Measurements from ENCODE around the gene SBNO1.

The SBNO1 gene

GRCh38 chr12:123283461-123283860 is 81.2 kb downstream of the SBNO1 start:
- Histone ChIP-seq H3K18ac (ENCODE audit: low read length) (no peak overlapping the region), H3K23ac (ENCODE audit: low read length) (no peak overlapping the region), H3K27me3 (ENCODE audit: insufficient read depth, low read length) (no peaks in the 10 kb centered on the region), H3K4me3 (ENCODE audit: low read depth, low read length) (no peak overlapping the region), H3K27ac (ENCODE audit: low read depth, low read length) (no peak overlapping the region), H4K8ac (ENCODE audit: low read depth, low read length) (no peak overlapping the region), H2BK12ac (ENCODE audit: low read length) (no peak overlapping the region), H3K4me1 (ENCODE audit: control insufficient read depth in 1 of 2, insufficient read depth in 2 of 2, low read length in 2 of 2) (no peaks in the 10 kb centered on the region), H3K9ac (ENCODE audit: low read length) (no peak overlapping the region), H2AK5ac (ENCODE audit: low read length) (no peak overlapping the region), H3K79me1 (ENCODE audit: low read length) (no peaks in the 10 kb centered on the region), H2BK5ac (ENCODE audit: low read depth, low read length, poor library complexity) (no peak overlapping the region), H3K9me3 (ENCODE audit: insufficient read depth, low read depth, low read length) (no peaks in the 10 kb centered on the region), H2AFZ (ENCODE audit: insufficient read depth, low read length, poor library complexity) (no peak overlapping the region), H3K14ac (ENCODE audit: low read length) (no peak overlapping the region), H3K36me3 (ENCODE audit: control insufficient read depth in 1 of 2, insufficient read depth in 2 of 2, low read length in 2 of 2) (no peaks in the 10 kb centered on the region), H2BK120ac (ENCODE audit: insufficient read depth, low read length, poor library complexity) (no peak overlapping the region), H3K79me2 (ENCODE audit: control insufficient read depth, insufficient read depth, low read length, poor library complexity) (no peaks in the 10 kb centered on the region), H3K4me2 (ENCODE audit: low read length) (no peak overlapping the region), H4K12ac (ENCODE audit: low read depth, low read length) (no peak overlapping the region), H3K4ac (ENCODE audit: low read depth, low read length) (no peak overlapping the region), H4K91ac (ENCODE audit: low read depth, low read length) (no peak overlapping the region)
- DNase-seq: no peak
- WGBS (ENCODE audit: extremely low coverage, insufficient coverage, insufficient read length): no CpG with 5 or more reads among the region's 8 CpGs

- no peak for DNase-seq
- H3K4me1 ChIP-seq (ENCODE audit: control insufficient read depth in 1 of 2, insufficient read depth in 2 of 2, low read length in 2 of 2): no peaks in the 10 kb centered on the region
- no peaks in the 10 kb centered on the region for H3K36me3 ChIP-seq (ENCODE audit: control insufficient read depth in 1 of 2, insufficient read depth in 2 of 2, low read length in 2 of 2)
- H3K79me1 ChIP-seq (ENCODE audit: low read length): no peaks in the 10 kb centered on the region
- no peak overlapping the region for H3K23ac ChIP-seq (ENCODE audit: low read length)
- H3K9me3 ChIP-seq (ENCODE audit: insufficient read depth, low read depth, low read length): no peaks in the 10 kb centered on the region
- H3K14ac ChIP-seq (ENCODE audit: low read length): no peak overlapping the region
- H3K79me2 ChIP-seq (ENCODE audit: control insufficient read depth, insufficient read depth, low read length, poor library complexity): no peaks in the 10 kb centered on the region
- no CpG with 5 or more reads among the region's 10 CpGs for WGBS (ENCODE audit: extremely low coverage, insufficient coverage, insufficient read length)
- no peak overlapping the region for H4K8ac ChIP-seq (ENCODE audit: low read depth, low read length)
- H2BK5ac ChIP-seq (ENCODE audit: low read depth, low read length, poor library complexity): no peak overlapping the region
- no peak overlapping the region for H3K4me2 ChIP-seq (ENCODE audit: low read length)
- H2BK12ac ChIP-seq (ENCODE audit: low read length): no peak overlapping the region
- H3K27me3 ChIP-seq (ENCODE audit: insufficient read depth, low read length): no peaks in the 10 kb centered on the region
- H2AFZ ChIP-seq (ENCODE audit: insufficient read depth, low read length, poor library complexity): no peak overlapping the region
- H2BK120ac ChIP-seq (ENCODE audit: insufficient read depth, low read length, poor library complexity): no peak overlapping the region
- H3K4me3 ChIP-seq (ENCODE audit: low read depth, low read length): no peak overlapping the region
- no peak overlapping the region for H4K12ac ChIP-seq (ENCODE audit: low read depth, low read length)
- H2AK5ac ChIP-seq (ENCODE audit: low read length): no peak overlapping the region
- H3K9ac ChIP-seq (ENCODE audit: low read length): no peak overlapping the region
- no peak overlapping the region for H3K4ac ChIP-seq (ENCODE audit: low read depth, low read length)
- no peak overlapping the region for H3K18ac ChIP-seq (ENCODE audit: low read length)
- H4K91ac ChIP-seq (ENCODE audit: low read depth, low read length): no peak overlapping the region
- H3K27ac ChIP-seq (ENCODE audit: low read depth, low read length): no peak overlapping the region
Measured at GRCh38 chr12:123282111-123282510, 82.5 kb downstream of the SBNO1 start.

DNA sequence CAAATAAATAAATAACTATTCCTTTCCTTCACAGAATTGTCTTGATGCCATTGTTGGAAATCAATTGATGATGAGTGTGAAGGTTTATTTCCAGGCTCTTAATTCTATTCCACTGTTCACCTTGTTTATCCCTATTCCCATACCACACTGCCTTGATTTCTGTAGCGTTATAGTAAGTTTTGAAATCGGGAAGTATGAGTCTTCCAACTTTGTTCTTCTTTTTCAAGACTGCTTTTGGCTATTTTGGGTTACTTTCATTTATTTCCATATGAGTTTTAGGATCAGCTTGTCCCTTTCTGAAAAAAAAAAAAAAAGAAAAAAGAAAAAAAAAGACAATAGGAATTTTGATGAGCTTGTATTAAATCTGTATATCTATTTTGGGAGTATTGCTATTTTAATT is 83.7 kb downstream of the SBNO1 start:
- no peak overlapping the region for H2AK5ac ChIP-seq (ENCODE audit: low read length)
- no peaks in the 10 kb centered on the region for H3K9me3 ChIP-seq (ENCODE audit: insufficient read depth, low read depth, low read length)
- H3K14ac ChIP-seq (ENCODE audit: low read length): no peak overlapping the region
- no peak overlapping the region for H3K4me3 ChIP-seq (ENCODE audit: low read depth, low read length)
- H3K4ac ChIP-seq (ENCODE audit: low read depth, low read length): no peak overlapping the region
- H2AFZ ChIP-seq (ENCODE audit: insufficient read depth, low read length, poor library complexity): no peak overlapping the region
- H3K23ac ChIP-seq (ENCODE audit: low read length): no peak overlapping the region
- no peak overlapping the region for H4K12ac ChIP-seq (ENCODE audit: low read depth, low read length)
- H2BK120ac ChIP-seq (ENCODE audit: insufficient read depth, low read length, poor library complexity): no peak overlapping the region
- no peak overlapping the region for H3K18ac ChIP-seq (ENCODE audit: low read length)
- WGBS (ENCODE audit: extremely low coverage, insufficient coverage, insufficient read length): no CpG with 5 or more reads among the region's 2 CpGs
- no peak overlapping the region for H4K8ac ChIP-seq (ENCODE audit: low read depth, low read length)
- H3K79me1 ChIP-seq (ENCODE audit: low read length): no peaks in the 10 kb centered on the region
- H3K27ac ChIP-seq (ENCODE audit: low read depth, low read length): no peak overlapping the region
- H2BK12ac ChIP-seq (ENCODE audit: low read length): no peak overlapping the region
- no peaks in the 10 kb centered on the region for H3K27me3 ChIP-seq (ENCODE audit: insufficient read depth, low read length)
- no peak overlapping the region for H3K4me2 ChIP-seq (ENCODE audit: low read length)
- H3K9ac ChIP-seq (ENCODE audit: low read length): no peak overlapping the region
- no peaks in the 10 kb centered on the region for H3K36me3 ChIP-seq (ENCODE audit: control insufficient read depth in 1 of 2, insufficient read depth in 2 of 2, low read length in 2 of 2)
- no peaks in the 10 kb centered on the region for H3K4me1 ChIP-seq (ENCODE audit: control insufficient read depth in 1 of 2, insufficient read depth in 2 of 2, low read length in 2 of 2)
- H4K91ac ChIP-seq (ENCODE audit: low read depth, low read length): no peak overlapping the region
- no peak for DNase-seq
- no peaks in the 10 kb centered on the region for H3K79me2 ChIP-seq (ENCODE audit: control insufficient read depth, insufficient read depth, low read length, poor library complexity)
- no peak overlapping the region for H2BK5ac ChIP-seq (ENCODE audit: low read depth, low read length, poor library complexity)

GRCh38 chr12:123278101-123278627 is 86.5 kb downstream of the SBNO1 start:
- Histone ChIP-seq H3K18ac (ENCODE audit: low read length) (no peak overlapping the region), H3K9me3 (ENCODE audit: insufficient read depth, low read depth, low read length) (no peaks in the 10 kb centered on the region), H3K36me3 (ENCODE audit: control insufficient read depth in 1 of 2, insufficient read depth in 2 of 2, low read length in 2 of 2) (no peaks in the 10 kb centered on the region), H3K4me3 (ENCODE audit: low read depth, low read length) (no peak overlapping the region), H3K27ac (ENCODE audit: low read depth, low read length) (no peak overlapping the region), H3K4me2 (ENCODE audit: low read length) (no peak overlapping the region), H3K4ac (ENCODE audit: low read depth, low read length) (no peak overlapping the region), H2BK12ac (ENCODE audit: low read length) (no peak overlapping the region), H3K23ac (ENCODE audit: low read length) (no peak overlapping the region), H4K8ac (ENCODE audit: low read depth, low read length) (no peak overlapping the region), H3K9ac (ENCODE audit: low read length) (no peak overlapping the region), H2BK5ac (ENCODE audit: low read depth, low read length, poor library complexity) (no peak overlapping the region), H4K12ac (ENCODE audit: low read depth, low read length) (no peak overlapping the region), H3K79me1 (ENCODE audit: low read length) (no peaks in the 10 kb centered on the region), H3K4me1 (ENCODE audit: control insufficient read depth in 1 of 2, insufficient read depth in 2 of 2, low read length in 2 of 2) (no peaks in the 10 kb centered on the region), H2AFZ (ENCODE audit: insufficient read depth, low read length, poor library complexity) (no peak overlapping the region), H3K14ac (ENCODE audit: low read length) (no peak overlapping the region), H3K27me3 (ENCODE audit: insufficient read depth, low read length) (no peaks in the 10 kb centered on the region), H3K79me2 (ENCODE audit: control insufficient read depth, insufficient read depth, low read length, poor library complexity) (no peaks in the 10 kb centered on the region), H4K91ac (ENCODE audit: low read depth, low read length) (no peak overlapping the region), H2AK5ac (ENCODE audit: low read length) (no peak overlapping the region), H2BK120ac (ENCODE audit: insufficient read depth, low read length, poor library complexity) (no peak overlapping the region)
- peak in 1 of 2 donors; percentile 21 for DNase-seq
- no CpG with 5 or more reads among the region's 2 CpGs for WGBS (ENCODE audit: extremely low coverage, insufficient coverage, insufficient read length)
